OCI-LY7 (cell line): ENCODE data around the gene ZSCAN9. TPM values are rescaled to one million over a fixed set of nuclear protein-coding genes. Genes with fewer than 3 reads are reported as not detected.

Experiments used
- BruUV-seq: library from RNA; stranded (reverse); fragments of 400-500 nt; replicated peaks from 2 replicates; lab custom pipeline; 2021; lab: Mats Ljungman, UMichigan
- CTCF ChIA-PET: fragments of 300-600 bp; sonication (Branson Sonifier 250); formaldehyde crosslinking; loops from one replicate; lab custom pipeline; 2022; ENCODE audit warnings: antibody characterized with exemption; ENCODE audit not compliant: unreplicated experiment; lab: Charles Lee
- POLR2A ChIA-PET: fragments of 300-600 bp; sonication (Branson Sonifier 250); formaldehyde crosslinking; loops from one replicate; lab custom pipeline; 2022; ENCODE audit warnings: antibody characterized with exemption; lab: Charles Lee
- DNase-seq: peaks from one replicate; pipeline ENCODE4 v3.0.0-alpha.2; 2015; ENCODE audit warnings: low spot score
- H2AFZ ChIP-seq: fragments of 200-600 bp; sonication (generic), shearing (Covaris generic); 2 replicates; pipeline ENCODE4 v1.6.1; 2014; ENCODE audit warnings: mild to moderate bottlenecking, antibody characterized with exemption, low read length, moderate library complexity
- H3K27ac ChIP-seq: fragments of 200-600 bp; sonication (generic); 2 replicates; pipeline ENCODE4 v1.5.1; 2014; ENCODE audit warnings: mixed run types, low read depth, mild to moderate bottlenecking, moderate library complexity, low read length, inconsistent platforms; ENCODE audit not compliant: poor library complexity, severe bottlenecking
- H3K36me3 ChIP-seq: fragments of 200-600 bp; sonication (generic); 2 replicates; pipeline ENCODE4 v1.6.1; 2014; ENCODE audit warnings: mild to moderate bottlenecking, antibody characterized with exemption, low read length, moderate library complexity, mixed read lengths; ENCODE audit not compliant: insufficient read depth
- H3K4me1 ChIP-seq: fragments of 200-600 bp; sonication (generic); 2 replicates; pipeline ENCODE4 v1.5.1; 2014; ENCODE audit warnings: mild to moderate bottlenecking, low read length; ENCODE audit not compliant: insufficient read depth, poor library complexity, severe bottlenecking
- H3K4me2 ChIP-seq: fragments of 200-600 bp; sonication (generic); 2 replicates; pipeline ENCODE4 v1.6.1; 2014; ENCODE audit warnings: mild to moderate bottlenecking, low read length
- H3K4me3 ChIP-seq: fragments of 200-600 bp; sonication (generic); 2 replicates; pipeline ENCODE4 v1.5.1; 2014; ENCODE audit warnings: mild to moderate bottlenecking, low read depth, low read length; ENCODE audit not compliant: poor library complexity, severe bottlenecking
- H3K79me2 ChIP-seq: fragments of 200-600 bp; sonication (generic); 2 replicates; pipeline ENCODE4 v1.6.1; 2016; ENCODE audit warnings: low read depth, mild to moderate bottlenecking, low read length, moderate library complexity, mixed read lengths; ENCODE audit not compliant: insufficient read depth
- H3K9me2 ChIP-seq: fragments of 200-600 bp; sonication (generic); 2 replicates; pipeline ENCODE4 v1.6.1; 2016; ENCODE audit warnings: mild to moderate bottlenecking, low read length, mixed read lengths; ENCODE audit not compliant: insufficient read depth
- H3K9me3 ChIP-seq: fragments of 200-600 bp; sonication (generic); 2 replicates; pipeline ENCODE4 v1.6.1; 2014; ENCODE audit warnings: mild to moderate bottlenecking, mixed run types, low read length, mixed read lengths
- H4K20me1 ChIP-seq: fragments of 200-600 bp; sonication (generic); 2 replicates; pipeline ENCODE4 v1.6.1; 2014; ENCODE audit warnings: mild to moderate bottlenecking, antibody characterized with exemption, low read length, moderate library complexity, mixed read lengths; ENCODE audit not compliant: insufficient read depth
- EZH2phosphoT487 ChIP-seq: fragments of 200-600 bp; sonication (generic); IDR thresholded peaks from 2 replicates; pipeline ENCODE4 v1.6.1; 2018; ENCODE audit warnings: low read depth, borderline replicate concordance, mild to moderate bottlenecking, mixed run types, antibody characterized with exemption, low read length, moderate library complexity, mixed read lengths
- intact Hi-C: fragments of 100-400 bp; cut with micrococcal nuclease; formaldehyde crosslinking; loops from one replicate; pipeline ENCODE4 v1.10.0; 2022; ENCODE audit not compliant: unreplicated experiment
- total RNA-seq, 2 experiments: library from RNA; depleted of rRNA in 1 of 2; stranded (reverse); fragments of >200 nt in 1 of 2; shearing (Covaris generic) in 1 of 2; gene quantifications; 2 replicates each; pipeline ENCODE4 v1.2.3, GENCODE V29; 2014 to 2022
- TF ChIP-seq, protein P1 (sequence below): fragments of 200-600 bp; sonication (generic); conservative IDR thresholded peaks from 2 replicates; pipeline ENCODE4 v1.5.1; 2014; ENCODE audit warnings: mild to moderate bottlenecking, antibody characterized with exemption, low read length, moderate library complexity, mixed read lengths

ZSCAN9 gene
- total RNA-seq, 2 experiments from 2014 or later = 3.1 to 9.0 TPM

DNA sequence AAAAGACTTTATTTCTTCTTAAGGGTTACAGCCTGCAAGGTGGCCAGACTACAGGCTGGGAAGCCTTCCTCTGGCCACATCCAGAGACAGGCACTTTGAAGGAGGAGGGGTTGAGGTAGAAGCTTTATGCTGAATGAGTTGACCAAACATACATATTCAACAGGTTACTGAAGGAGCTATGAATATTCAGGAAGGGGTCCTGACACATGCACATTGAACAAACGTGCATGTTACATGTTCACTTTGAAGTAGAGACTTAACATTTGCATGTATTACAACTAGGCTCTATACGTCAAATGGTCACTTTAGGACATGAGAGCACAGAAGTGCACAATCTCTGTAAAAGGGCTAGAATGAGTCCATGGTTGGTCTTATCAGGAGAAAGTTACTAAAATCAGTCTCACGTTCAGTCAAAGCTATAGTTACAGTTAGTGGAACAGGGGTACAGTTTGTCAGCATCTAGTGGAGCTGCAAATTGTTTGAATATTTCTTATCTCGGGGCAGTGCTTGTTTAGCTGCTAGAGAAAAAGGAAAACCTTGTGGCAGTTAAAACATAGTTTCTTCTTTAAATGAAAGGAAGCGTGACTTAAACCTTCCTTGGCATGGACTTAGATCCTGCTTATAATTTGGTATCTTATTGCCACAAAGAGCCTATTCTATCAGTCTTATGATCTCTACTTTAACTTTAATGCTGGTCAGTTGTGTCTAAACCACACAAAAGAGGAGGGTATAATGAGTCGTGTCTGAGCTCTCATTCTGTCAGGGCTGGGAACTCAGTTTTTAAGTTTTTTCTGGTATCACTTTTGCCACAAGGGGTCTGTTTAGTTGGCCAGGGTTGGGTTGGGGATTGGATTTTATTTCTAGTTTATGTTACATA, 4.6 kb upstream of the ZSCAN9 start:
- no peaks in the 10 kb centered on the region for H3K9me3 ChIP-seq
- CTCF ChIA-PET = no interaction called here
- no peak overlapping the region for H2AFZ ChIP-seq
- H3K27ac ChIP-seq = no peak overlapping the region
- BruUV-seq = no TSS peak
- H3K9me2 ChIP-seq = no peaks in the 10 kb centered on the region
- DNase-seq = no peak
- intact Hi-C loops = no loop called here
- no peak overlapping the region for H3K4me2 ChIP-seq
- peaks cover 5% of the 10 kb centered on the region for H3K4me1 ChIP-seq
- no peaks in the 10 kb centered on the region for H3K36me3 ChIP-seq
- H4K20me1 ChIP-seq = no peaks in the 10 kb centered on the region
- no peak overlapping the region for H3K4me3 ChIP-seq
- POLR2A ChIA-PET = interaction anchor here (0.7 kb wide), 2 partner anchors 10 to 474 kb away, joined by 3 to 6 read pairs; no protein-coding TSS in a partner anchor
- no peaks in the 10 kb centered on the region for H3K79me2 ChIP-seq
- TF ChIP-seq, protein P1, sequence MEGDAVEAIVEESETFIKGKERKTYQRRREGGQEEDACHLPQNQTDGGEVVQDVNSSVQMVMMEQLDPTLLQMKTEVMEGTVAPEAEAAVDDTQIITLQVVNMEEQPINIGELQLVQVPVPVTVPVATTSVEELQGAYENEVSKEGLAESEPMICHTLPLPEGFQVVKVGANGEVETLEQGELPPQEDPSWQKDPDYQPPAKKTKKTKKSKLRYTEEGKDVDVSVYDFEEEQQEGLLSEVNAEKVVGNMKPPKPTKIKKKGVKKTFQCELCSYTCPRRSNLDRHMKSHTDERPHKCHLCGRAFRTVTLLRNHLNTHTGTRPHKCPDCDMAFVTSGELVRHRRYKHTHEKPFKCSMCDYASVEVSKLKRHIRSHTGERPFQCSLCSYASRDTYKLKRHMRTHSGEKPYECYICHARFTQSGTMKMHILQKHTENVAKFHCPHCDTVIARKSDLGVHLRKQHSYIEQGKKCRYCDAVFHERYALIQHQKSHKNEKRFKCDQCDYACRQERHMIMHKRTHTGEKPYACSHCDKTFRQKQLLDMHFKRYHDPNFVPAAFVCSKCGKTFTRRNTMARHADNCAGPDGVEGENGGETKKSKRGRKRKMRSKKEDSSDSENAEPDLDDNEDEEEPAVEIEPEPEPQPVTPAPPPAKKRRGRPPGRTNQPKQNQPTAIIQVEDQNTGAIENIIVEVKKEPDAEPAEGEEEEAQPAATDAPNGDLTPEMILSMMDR = no peak
- no peak for TF ChIP-seq EZH2phosphoT487

DNA sequence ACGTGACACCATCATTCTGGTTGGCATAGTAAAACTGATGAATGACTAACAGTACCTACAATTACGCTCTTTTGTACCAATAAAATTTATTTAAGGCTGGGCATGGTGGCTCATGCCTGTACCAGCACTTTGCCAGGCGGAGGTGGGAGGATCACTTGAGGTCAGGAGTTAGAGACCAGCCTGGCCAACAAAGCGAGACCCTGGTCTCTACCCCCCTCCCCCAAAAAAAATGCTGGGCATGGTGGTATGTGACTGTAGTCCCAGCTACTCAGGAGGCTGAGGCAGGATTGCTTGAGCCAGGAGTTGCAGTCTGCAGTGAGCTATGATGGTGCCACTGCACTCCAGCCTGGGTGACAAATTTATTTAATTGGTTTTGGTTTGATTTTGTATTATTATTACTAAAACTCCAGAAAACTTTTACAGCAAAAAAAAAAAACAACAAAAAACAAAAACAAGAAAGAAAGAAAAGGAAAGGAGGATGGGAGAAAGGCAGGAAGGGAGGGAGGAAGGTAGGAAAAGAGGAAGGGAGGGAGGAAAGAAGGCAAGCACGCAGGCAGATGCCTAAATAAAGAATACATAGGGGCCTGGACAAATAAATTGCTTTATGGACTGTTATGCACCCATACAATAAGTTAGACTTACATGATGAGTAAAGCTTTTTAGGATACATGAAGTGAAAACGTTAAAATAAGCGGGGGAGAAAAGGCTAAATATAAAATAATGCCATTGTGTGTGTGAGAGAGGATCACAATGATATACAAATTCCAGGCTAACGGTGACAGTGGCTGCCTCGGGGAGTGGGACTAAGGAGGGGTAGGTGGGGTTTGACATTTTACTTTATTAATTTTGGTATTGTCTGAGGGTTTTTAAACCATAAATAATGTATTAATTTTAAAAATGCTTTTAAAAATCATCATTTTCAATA, 682 bp upstream of the ZSCAN9 start:
- BruUV-seq = no TSS peak
- H3K9me3 ChIP-seq = no peaks in the 10 kb centered on the region
- intact Hi-C loops = no loop called here
- ChIA-PET CTCF (no interaction called here), POLR2A (interaction anchor here (1.2 kb wide), 1 partner anchor 220 kb away, joined by 3 read pairs; no protein-coding TSS in a partner anchor)
- H3K4me3 ChIP-seq = peak overlapping the region; percentile 83
- H3K4me2 ChIP-seq = peak overlapping the region; percentile 72
- H3K27ac ChIP-seq = no peak overlapping the region
- DNase-seq = no peak
- H3K9me2 ChIP-seq = no peaks in the 10 kb centered on the region
- 0 out of 2 replicates have a peak, but pooled peaks cover 4% of the 10 kb centered on the region for H3K36me3 ChIP-seq
- H2AFZ ChIP-seq = peak overlapping the region; percentile 82
- H3K79me2 ChIP-seq = no peaks in the 10 kb centered on the region
- H4K20me1 ChIP-seq = no peaks in the 10 kb centered on the region
- H3K4me1 ChIP-seq = peaks cover 5% of the 10 kb centered on the region
- no peak for TF ChIP-seq EZH2phosphoT487
- TF ChIP-seq, protein P1 = no peak
